K562 (cell line): ENCODE results near the gene P2RY6. TPM values are rescaled to one million over a fixed set of nuclear protein-coding genes. Genes with fewer than 3 reads are reported as not detected.

Experiments used
- ATAC-seq: fragments of 200-7000 bp; cut with Tn5 transposase; 3 replicates; pipeline ENCODE4 v1.9.1; 2020; ENCODE audit warnings: moderate library complexity
- BruUV-seq: library from RNA; stranded (reverse); fragments of 400-500 nt; replicated peaks from 2 replicates; lab custom pipeline; 2021; lab: Mats Ljungman, UMichigan
- CTCF ChIA-PET: fragments of 300-600 bp; formaldehyde crosslinking; extraction: SDS; loops from one replicate; lab custom pipeline; 2021; ENCODE audit warnings: low intra/inter-chr PET ratio; lab: Yijun Ruan, JAX
- POLR2A ChIA-PET: fragments of 300-600, 350-650 bp; sonication (Branson Sonifier 250); formaldehyde crosslinking; extraction: SDS; loops from one replicate; lab custom pipeline; 2021; ENCODE audit warnings: antibody characterized with exemption, inconsistent platforms; lab: Yijun Ruan, JAX
- DNase-seq, 4 experiments: peaks; one replicate each; pipeline versions ENCODE4 v3.0.0 to v3.0.0-alpha.2; 2011 to 2018; ENCODE audit warnings: low spot score in 3 of 4, mixed read lengths in 3 of 4; ENCODE audit errors: extremely low read depth in 1 of 4
- FAIRE-seq: peaks from 2 replicates; lab custom pipeline; 2011; peaks lifted over from hg19 to GRCh38; lab: Jason Lieb, UNC
- H2AFZ ChIP-seq: 2 replicates; pipeline ENCODE4 v1.6.0; 2011; ENCODE audit warnings: low read depth, low read length, control low read depth, inconsistent platforms
- H3K27ac ChIP-seq: fragments of 200-600 bp; 3 replicates; pipeline ENCODE4 v1.8.0; 2011; ENCODE audit warnings: low read depth, mild to moderate bottlenecking, control low read depth, inconsistent platforms, low read length, moderate library complexity, mixed read lengths; ENCODE audit errors: extremely low read depth
- H3K27me3 ChIP-seq, 2 experiments: fragments of 300-600 bp in 1 of 2; 2 replicates in 1 of 2; 3 replicates in 1 of 2; pipeline versions ENCODE4 v1.6.0 to v1.8.0; 2011; ENCODE audit warnings: inconsistent platforms in 2 of 2, low read length in 2 of 2, mild to moderate bottlenecking in 1 of 2, mixed read lengths in 1 of 2, moderate library complexity in 1 of 2; ENCODE audit not compliant: control insufficient read depth in 2 of 2, insufficient read depth in 2 of 2
- H3K36me3 ChIP-seq: fragments of 300-600 bp; 3 replicates; pipeline ENCODE4 v1.8.0; 2011; ENCODE audit warnings: mild to moderate bottlenecking, low read length, inconsistent platforms; ENCODE audit not compliant: control insufficient read depth, insufficient read depth
- H3K4me1 ChIP-seq, 2 experiments: fragments of 200-600 bp in 1 of 2; replicated peaks in 1 of 2; 2 replicates in 1 of 2; 3 replicates in 1 of 2; pipeline versions ENCODE4 v1.5.1 to v1.8.0; 2011; ENCODE audit warnings: inconsistent platforms in 2 of 2, low read length in 2 of 2, mild to moderate bottlenecking in 1 of 2, mixed read lengths in 1 of 2, moderate library complexity in 1 of 2; ENCODE audit not compliant: control insufficient read depth in 2 of 2, insufficient read depth in 2 of 2
- H3K4me2 ChIP-seq: 2 replicates; pipeline ENCODE4 v1.6.1; 2011; ENCODE audit warnings: low read length, control low read depth, inconsistent platforms, mixed read lengths; ENCODE audit not compliant: insufficient read depth
- H3K4me3 ChIP-seq: fragments of 200-600 bp; sonication (generic), shearing (Covaris generic); 2 replicates; pipeline ENCODE4 v1.5.1; 2016; ENCODE audit warnings: control low read depth, inconsistent platforms
- H3K79me2 ChIP-seq: fragments of 200-600 bp; 3 replicates; pipeline ENCODE4 v1.8.0; 2011; ENCODE audit warnings: low read length, inconsistent platforms; ENCODE audit not compliant: control insufficient read depth, insufficient read depth
- H3K9ac ChIP-seq, 2 experiments: 2 replicates each; pipeline versions ENCODE4 v1.6.0 to v1.6.1; 2011; ENCODE audit warnings: low read depth in 2 of 2, low read length in 2 of 2, control low read depth in 1 of 2, inconsistent platforms in 1 of 2, mild to moderate bottlenecking in 1 of 2, mixed read lengths in 1 of 2; ENCODE audit not compliant: insufficient read depth in 1 of 2
- H3K9me1 ChIP-seq: one replicate; pipeline ENCODE4 v1.6.0; 2011; ENCODE audit warnings: inconsistent platforms, mild to moderate bottlenecking, low read length, moderate library complexity; ENCODE audit not compliant: control insufficient read depth, insufficient read depth
- H3K9me3 ChIP-seq: replicated peaks from 2 replicates; pipeline ENCODE4 v1.5.1; 2011; ENCODE audit warnings: low read depth, low read length, inconsistent platforms; ENCODE audit not compliant: control insufficient read depth, insufficient read depth
- H4K20me1 ChIP-seq: replicated peaks from 2 replicates; pipeline ENCODE4 v1.6.1; 2011; ENCODE audit warnings: low read length, inconsistent platforms, mixed read lengths; ENCODE audit not compliant: control insufficient read depth, insufficient read depth
- ARID2 ChIP-seq: fragments of 450-650 bp; IDR thresholded peaks from 2 replicates; pipeline ENCODE4 v1.6.1; 2017; ENCODE audit warnings: antibody characterized with exemption, mild to moderate bottlenecking
- HNRNPL ChIP-seq: fragments of 200-400 bp; formaldehyde crosslinking; IDR thresholded peaks from 2 replicates; pipeline ENCODE4 v1.6.1; 2017; ENCODE audit warnings: low read depth, mild to moderate bottlenecking, low read length
- POU5F1 ChIP-seq: fragments of 150-350 bp; IDR thresholded peaks from 2 replicates; pipeline ENCODE4 v1.6.1; 2014; ENCODE audit warnings: borderline replicate concordance, low read length, low read depth, mild to moderate bottlenecking; ENCODE audit not compliant: partially characterized antibody
- SLC30A9 ChIP-seq: fragments of 250-450 bp; sonication (Bioruptor Pico); IDR thresholded peaks from 2 replicates; pipeline ENCODE4 v1.8.0; 2022; ENCODE audit warnings: mild to moderate bottlenecking, moderate library complexity
- ZFP36 ChIP-seq: fragments of 150-350 bp; IDR thresholded peaks from 2 replicates; pipeline ENCODE4 v1.6.1; 2018; ENCODE audit warnings: low read length, low read depth; ENCODE audit not compliant: partially characterized antibody
- ZNF174 ChIP-seq: fragments of 250-450 bp; sonication (Bioruptor Pico); IDR thresholded peaks from 2 replicates; pipeline ENCODE4 v1.4.0; 2020; ENCODE audit warnings: mild to moderate bottlenecking
- ZNF316 ChIP-seq: fragments of 450-650 bp; IDR thresholded peaks from 2 replicates; pipeline ENCODE4 v1.6.1; 2016
- WGBS: fragments of 100-300 bp; shearing (Covaris generic); methylation state at CpG from one replicate; pipeline ENCODE4 v1.1.6; 2016; ENCODE audit warnings: low coverage, mixed read lengths; ENCODE audit not compliant: insufficient coverage; ENCODE audit errors: missing lambda C conversion rate; 5-methylcytosine and 5-hydroxymethylcytosine counted together
- in situ Hi-C: fragments of 300-500 bp; cut with MboI; formaldehyde crosslinking; loops from 4 replicates; pipeline ENCODE4 v1.15.0; 2018; ENCODE audit warnings: inconsistent platforms, mixed read lengths
- intact Hi-C: fragments of 100-400 bp; cut with micrococcal nuclease; formaldehyde crosslinking; loops from 2 replicates; pipeline ENCODE4 v1.14.2; 2022
- polyA plus RNA-seq, 8 experiments: library from polyadenylated mRNA; depleted of rRNA in 4 of 8; stranded (reverse) in 5 of 8; unstranded in 3 of 8; fragments of >200 nt; fragmentation: Nextera tagmentation in 2 of 8; fragmentation: Illumina TruSeq in 1 of 8; extraction: Ambion mirVana in 2 of 8; extraction: Trizol in 1 of 8; gene quantifications; 2 replicates each; pipeline versions ENCODE4 v1.2.1 to v1.2.3, GENCODE V29; 2011 to 2014; ENCODE audit warnings: inconsistent platforms in 1 of 8, missing spikeins in 1 of 8
- total RNA-seq, 7 experiments: library from RNA; depleted of rRNA in 6 of 7; stranded (reverse); fragments of >200 nt in 6 of 7; fragmentation: Illumina TruSeq in 2 of 7; extraction: Trizol in 2 of 7; gene quantifications; 2 replicates each; pipeline versions ENCODE4 v1.2.1 to v1.2.3, GENCODE V29; 2011 to 2021; ENCODE audit warnings: low replicate concordance in 1 of 7
- TF ChIP-seq, protein P1 (sequence below): fragments of 250-450 bp; sonication (Bioruptor Pico); IDR thresholded peaks from 2 replicates; pipeline ENCODE4 v1.5.0; 2022; ENCODE audit warnings: mild to moderate bottlenecking

Gene P2RY6
- total and polyA plus RNA-seq, 9 of the 15 experiments (the other 6 are each of a cell fraction or from before 2014, with no cell fraction given) = not detected

DNA sequence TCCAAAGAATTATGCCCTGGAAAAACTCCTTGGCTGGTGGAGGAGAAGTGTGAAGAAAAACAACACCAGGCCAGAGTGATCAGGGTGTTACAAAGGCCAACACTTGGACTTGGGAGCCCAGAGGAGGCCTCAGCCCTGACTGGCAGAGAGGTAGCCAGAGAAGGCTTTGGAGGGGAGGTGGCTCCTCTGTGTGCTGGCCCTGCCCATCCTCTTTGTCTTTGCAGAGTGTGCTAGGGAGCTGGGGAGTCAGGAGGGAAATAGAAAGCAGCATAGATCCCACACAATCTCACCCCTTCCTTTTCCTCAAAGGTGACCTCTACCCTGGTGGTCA, 12.0 kb upstream of the P2RY6 start:
- TF ChIP-seq ARID2 (no peak), SLC30A9 (no peak), POU5F1 (no peak), HNRNPL (no peak)
- in situ Hi-C loops (no loop called here), intact Hi-C loops (no loop called here)
- no peak for ATAC-seq
- Histone ChIP-seq H3K4me3 (no peak overlapping the region), H3K9ac (no peak overlapping the region), H4K20me1 (no peaks in the 10 kb centered on the region), H3K36me3 (no peaks in the 10 kb centered on the region), H3K9me3 (no peaks in the 10 kb centered on the region), H3K27ac (no peak overlapping the region), H3K9me1 (no peaks in the 10 kb centered on the region), H3K79me2 (no peaks in the 10 kb centered on the region), H2AFZ (no peak overlapping the region), H3K4me1 (peaks cover 0 to 9% of the 10 kb centered on the region in 2 experiments; a peak in 1 of 5 replicates), H3K27me3 (peaks cover 14 to 26% of the 10 kb centered on the region in 2 experiments), H3K4me2 (no peak overlapping the region)
- DNase-seq = no peak
- FAIRE-seq = no peak
- BruUV-seq = no TSS peak
- POLR2A ChIA-PET = no interaction called here
- CTCF ChIA-PET = no interaction called here

DNA sequence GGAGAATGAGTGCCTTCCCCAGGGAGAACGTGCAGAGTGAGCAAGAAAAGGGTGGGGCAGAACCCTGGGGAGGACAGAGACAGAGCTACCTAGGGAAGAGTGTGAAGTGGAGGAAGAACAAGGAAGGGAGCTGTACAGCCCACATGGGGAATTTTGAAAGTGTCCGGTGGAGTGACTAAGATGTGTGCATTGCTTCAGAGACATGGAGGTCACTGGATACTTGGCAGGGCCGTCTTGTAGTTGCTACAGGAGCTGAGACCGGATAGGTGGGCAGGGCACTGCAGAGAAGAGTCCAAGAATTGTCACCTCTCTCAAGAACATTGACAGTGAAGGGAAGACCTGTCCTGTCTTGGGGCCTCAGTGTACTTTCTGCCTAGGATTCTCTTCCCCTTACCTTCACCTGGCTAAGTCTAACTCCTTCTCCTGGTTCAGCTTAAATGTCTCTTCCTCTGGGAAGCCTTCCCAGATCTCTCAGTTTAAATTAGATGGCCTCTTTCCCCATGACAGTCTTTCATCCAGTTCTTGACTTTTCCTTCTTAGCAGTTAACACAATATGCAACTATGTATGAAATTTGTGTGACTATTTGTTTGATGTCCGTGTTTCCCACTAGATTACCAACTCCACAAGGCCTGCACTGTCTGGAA, 9.2 kb upstream of the P2RY6 start:
- WGBS = 4% methylated on average over 5 of the region's 5 CpGs
- Histone ChIP-seq H3K9me3 (no peaks in the 10 kb centered on the region), H4K20me1 (no peaks in the 10 kb centered on the region), H2AFZ (no peak overlapping the region), H3K79me2 (no peaks in the 10 kb centered on the region), H3K36me3 (no peaks in the 10 kb centered on the region), H3K4me3 (no peak overlapping the region), H3K27ac (no peak overlapping the region), H3K9ac (no peak overlapping the region), H3K27me3 (peaks cover 16 to 45% of the 10 kb centered on the region in 2 experiments), H3K9me1 (no peaks in the 10 kb centered on the region), H3K4me1 (peaks cover 0 to 9% of the 10 kb centered on the region in 2 experiments; a peak in 1 of 5 replicates), H3K4me2 (no peak overlapping the region)
- no TSS peak for BruUV-seq
- no peak for ATAC-seq
- ChIA-PET CTCF (no interaction called here), POLR2A (interaction anchor here (0.6 to 0.9 kb wide), 3 partner anchors 9 to 14 kb away, joined by 3 to 4 read pairs (median 4); partner anchors contain the start of gene P2RY6)
- FAIRE-seq = no peak
- DNase-seq = no peak
- in situ Hi-C loops (no loop called here), intact Hi-C loops (no loop called here)
- TF ChIP-seq, protein P1, sequence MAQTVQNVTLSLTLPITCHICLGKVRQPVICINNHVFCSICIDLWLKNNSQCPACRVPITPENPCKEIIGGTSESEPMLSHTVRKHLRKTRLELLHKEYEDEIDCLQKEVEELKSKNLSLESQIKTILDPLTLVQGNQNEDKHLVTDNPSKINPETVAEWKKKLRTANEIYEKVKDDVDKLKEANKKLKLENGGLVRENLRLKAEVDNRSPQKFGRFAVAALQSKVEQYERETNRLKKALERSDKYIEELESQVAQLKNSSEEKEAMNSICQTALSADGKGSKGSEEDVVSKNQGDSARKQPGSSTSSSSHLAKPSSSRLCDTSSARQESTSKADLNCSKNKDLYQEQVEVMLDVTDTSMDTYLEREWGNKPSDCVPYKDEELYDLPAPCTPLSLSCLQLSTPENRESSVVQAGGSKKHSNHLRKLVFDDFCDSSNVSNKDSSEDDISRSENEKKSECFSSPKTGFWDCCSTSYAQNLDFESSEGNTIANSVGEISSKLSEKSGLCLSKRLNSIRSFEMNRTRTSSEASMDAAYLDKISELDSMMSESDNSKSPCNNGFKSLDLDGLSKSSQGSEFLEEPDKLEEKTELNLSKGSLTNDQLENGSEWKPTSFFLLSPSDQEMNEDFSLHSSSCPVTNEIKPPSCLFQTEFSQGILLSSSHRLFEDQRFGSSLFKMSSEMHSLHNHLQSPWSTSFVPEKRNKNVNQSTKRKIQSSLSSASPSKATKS (CRISPR knock-in tag) = no peak
- no peak for TF ChIP-seq ZNF316
- peak; percentile 55 for TF ChIP-seq ZFP36
- no peak for TF ChIP-seq ZNF174 (CRISPR knock-in tag)
